WTC11 (cell line): ENCODE results near the gene GLB1L2. TPM values are rescaled to one million over a fixed set of nuclear protein-coding genes. Genes with fewer than 3 reads are reported as not detected.
"Not testable (repeated sequence)": the region's sequence is repeated elsewhere in the genome, so short reads cannot be mapped to it uniquely, and the experiment has no call there.

ENCODE experiments used
- ATAC-seq: fragments of 200-7000 bp; cut with Tn5 transposase; 2 replicates; pipeline ENCODE4 v1.10.0; 2021; ENCODE audit warnings: mild to moderate bottlenecking, moderate library complexity
- CTCF ChIA-PET: fragments of 300-600 bp; sonication (Branson Sonifier 250); formaldehyde crosslinking; loops from one replicate; lab custom pipeline; 2021; ENCODE audit warnings: antibody characterized with exemption; lab: Charles Lee
- POLR2A ChIA-PET: fragments of 350-600 bp; sonication (Branson Sonifier 250); formaldehyde crosslinking; loops from one replicate; lab custom pipeline; 2021; ENCODE audit warnings: antibody characterized with exemption; lab: Charles Lee
- DNase-seq: peaks from one replicate; pipeline ENCODE4 v3.0.0; 2021; ENCODE audit warnings: low spot score
- H3K27ac Mint-ChIP-seq: 2 replicates; pipeline ENCODE4 v1.8.0; 2021; ENCODE audit warnings: mixed read lengths
- H3K27me3 Mint-ChIP-seq: 2 replicates; pipeline ENCODE4 v1.8.0; 2021; ENCODE audit warnings: low read depth, mild to moderate bottlenecking, moderate library complexity, mixed read lengths
- H3K36me3 Mint-ChIP-seq: 2 replicates; pipeline ENCODE4 v1.8.0; 2021; ENCODE audit warnings: mixed read lengths
- H3K4me1 Mint-ChIP-seq: 2 replicates; pipeline ENCODE4 v1.8.0; 2022; ENCODE audit warnings: mixed read lengths
- H3K4me3 Mint-ChIP-seq: 2 replicates; pipeline ENCODE4 v1.8.0; 2021; ENCODE audit warnings: mild to moderate bottlenecking, moderate library complexity, mixed read lengths
- H3K9me3 Mint-ChIP-seq: 2 replicates; pipeline ENCODE4 v1.8.0; 2021; ENCODE audit warnings: mixed read lengths
- AFF4 ChIP-seq: sonication (generic); formaldehyde crosslinking; IDR thresholded peaks from 2 replicates; pipeline ENCODE4 v1.8.1; 2023; ENCODE audit warnings: mild to moderate bottlenecking, missing genetic modification reagents, borderline replicate concordance
- ATF3 ChIP-seq: sonication (generic); formaldehyde crosslinking; conservative IDR thresholded peaks from 2 replicates; pipeline ENCODE4 v1.8.1; 2022; ENCODE audit warnings: mild to moderate bottlenecking, missing genetic modification reagents
- EMX1 ChIP-seq: fragments of 250-450 bp; sonication (Bioruptor Pico); IDR thresholded peaks from 2 replicates; pipeline ENCODE4 v1.8.0; 2021; ENCODE audit warnings: mild to moderate bottlenecking
- HMGXB4 ChIP-seq: sonication (generic); formaldehyde crosslinking; IDR thresholded peaks from 2 replicates; pipeline ENCODE4 v1.8.1; 2023; ENCODE audit warnings: mild to moderate bottlenecking, moderate library complexity, missing genetic modification reagents
- IRF2 ChIP-seq: sonication (generic); formaldehyde crosslinking; IDR thresholded peaks from 2 replicates; pipeline ENCODE4 v1.8.0; 2022; ENCODE audit warnings: low read depth, missing genetic modification reagents, borderline replicate concordance
- JAZF1 ChIP-seq: fragments of 250-450 bp; sonication (Bioruptor Pico); IDR thresholded peaks from 2 replicates; pipeline ENCODE4 v1.9.0; 2021; ENCODE audit warnings: moderate library complexity, mild to moderate bottlenecking, inconsistent platforms
- NFE2L1 ChIP-seq: sonication (generic); formaldehyde crosslinking; IDR thresholded peaks from 2 replicates; pipeline ENCODE4 v1.8.1; 2023; ENCODE audit warnings: missing genetic modification reagents
- NR1H2 ChIP-seq: sonication (generic); formaldehyde crosslinking; IDR thresholded peaks from 2 replicates; pipeline ENCODE4 v1.9.0; 2021; ENCODE audit warnings: mild to moderate bottlenecking, moderate library complexity, missing genetic modification reagents
- RORB ChIP-seq: fragments of 250-450 bp; sonication (Bioruptor Pico); IDR thresholded peaks from 2 replicates; pipeline ENCODE4 v1.9.0; 2021; ENCODE audit warnings: mild to moderate bottlenecking
- SOX15 ChIP-seq: fragments of 250-450 bp; sonication (Bioruptor Pico); IDR thresholded peaks from 2 replicates; pipeline ENCODE4 v1.9.0; 2021; ENCODE audit warnings: mild to moderate bottlenecking
- TEAD4 ChIP-seq: sonication (generic); formaldehyde crosslinking; IDR thresholded peaks from 2 replicates; pipeline ENCODE4 v1.8.0; 2022; ENCODE audit warnings: mild to moderate bottlenecking, missing genetic modification reagents
- USF2 ChIP-seq: sonication (generic); formaldehyde crosslinking; IDR thresholded peaks from 2 replicates; pipeline ENCODE4 v1.8.1; 2023; ENCODE audit warnings: mild to moderate bottlenecking, missing genetic modification reagents, moderate library complexity
- ZNF263 ChIP-seq: sonication (generic); formaldehyde crosslinking; IDR thresholded peaks from 2 replicates; pipeline ENCODE4 v1.8.1; 2022; ENCODE audit warnings: low read depth, mild to moderate bottlenecking, moderate library complexity, missing genetic modification reagents
- ZNF396 ChIP-seq: fragments of 250-450 bp; sonication (Bioruptor Pico); IDR thresholded peaks from 2 replicates; pipeline ENCODE4 v1.8.0; 2021; ENCODE audit warnings: mild to moderate bottlenecking, moderate library complexity, borderline replicate concordance
- ZNF416 ChIP-seq: fragments of 250-450 bp; sonication (Bioruptor Pico); IDR thresholded peaks from 2 replicates; pipeline ENCODE4 v1.9.0; 2021; ENCODE audit warnings: mild to moderate bottlenecking, inconsistent platforms
- ZSCAN18 ChIP-seq: fragments of 250-450 bp; sonication (Bioruptor Pico); IDR thresholded peaks from 2 replicates; pipeline ENCODE4 v2.1.2; 2022; ENCODE audit warnings: mild to moderate bottlenecking, moderate library complexity
- total RNA-seq: library from RNA; stranded (reverse); gene quantifications from 3 replicates; pipeline ENCODE4 v1.2.3, GENCODE V29; 2021

GLB1L2 gene
- total RNA-seq, 1 experiment from 2014 or later: 6.0 TPM

- H3K27ac Mint-ChIP-seq: no peak overlapping the region
- no peak for DNase-seq
- no peak; the same call in 1 of the 2 replicates for ATAC-seq
- peaks cover 11% of the 10 kb centered on the region for H3K4me1 Mint-ChIP-seq
- peaks cover 19% of the 10 kb centered on the region for H3K9me3 Mint-ChIP-seq
- no peaks in the 10 kb centered on the region for H3K27me3 Mint-ChIP-seq
- ChIA-PET POLR2A (no interaction called here), CTCF (no interaction called here)
- H3K4me3 Mint-ChIP-seq: no peak overlapping the region
- no peak for TF ChIP-seq JAZF1
- peaks cover 56% of the 10 kb centered on the region for H3K36me3 Mint-ChIP-seq
These were observed 17.8 kb upstream of the GLB1L2 start for GRCh38 chr11:134313821-134314607.

GRCh38 chr11:134317103-134317502 lies 14.7 kb upstream of the GLB1L2 start:
- DNase-seq: no peak
- H3K9me3 Mint-ChIP-seq: peaks cover 34% of the 10 kb centered on the region
- H3K27me3 Mint-ChIP-seq: no peaks in the 10 kb centered on the region
- ChIA-PET POLR2A (no interaction called here), CTCF (no interaction called here)
- TF ChIP-seq TEAD4 (CRISPR knock-in tag): no peak
- no peak for TF ChIP-seq AFF4
- TF ChIP-seq ZNF263: no peak
- TF ChIP-seq ZNF396 (CRISPR knock-in tag): no peak
- TF ChIP-seq RORB: no peak
- no peak for TF ChIP-seq ZNF416 (CRISPR knock-in tag)
- TF ChIP-seq ZSCAN18 (CRISPR knock-in tag): no peak
- TF ChIP-seq HMGXB4: no peak
- no peak for TF ChIP-seq IRF2
- TF ChIP-seq ATF3 (CRISPR knock-in tag): no peak
- no peak for TF ChIP-seq NFE2L1 (CRISPR knock-in tag)
- TF ChIP-seq EMX1 (CRISPR knock-in tag): no peak
- TF ChIP-seq NR1H2 (CRISPR knock-in tag): no peak
- TF ChIP-seq USF2 (CRISPR knock-in tag): no peak
- TF ChIP-seq SOX15 (CRISPR knock-in tag): no peak
- no peak overlapping the region for H3K27ac Mint-ChIP-seq
- H3K4me1 Mint-ChIP-seq: peaks cover 11% of the 10 kb centered on the region
- no peak overlapping the region for H3K4me3 Mint-ChIP-seq
- ATAC-seq: no peak
- H3K36me3 Mint-ChIP-seq: peaks cover 68% of the 10 kb centered on the region

GRCh38 chr11:134321373-134321772 lies 10.4 kb upstream of the GLB1L2 start:
- H3K4me3 Mint-ChIP-seq, H3K27ac Mint-ChIP-seq, H3K4me1 Mint-ChIP-seq, DNase-seq, H3K27me3 Mint-ChIP-seq, POLR2A ChIA-PET, ATAC-seq, CTCF ChIA-PET: not testable (repeated sequence)
- H3K9me3 Mint-ChIP-seq: peaks cover 40% of the 10 kb centered on the region
- peaks cover 53% of the 10 kb centered on the region for H3K36me3 Mint-ChIP-seq
